Stimulated activated naive CD4-positive, alpha-beta T cell (primary cell): ENCODE data around the gene ATP1B1.
A peak's percentile ranks its signal among the peaks of the same experiment; 100 is the strongest.

Experiments used
- DNase-seq, 6 experiments: peaks; one replicate each; lab custom pipeline; 2025; lab: John Stamatoyannopoulos, UW

The ATP1B1 gene

GRCh38 chr1:169106095-169106920, at the start of gene ATP1B1:
ATP1B1 (plus strand) TSS chr1:169106690; CDS start chr1:169106830, 140 bp downstream.
- DNase-seq = peak; percentile 51 to 75 (median 72)

- DNase-seq = no peak
These were observed 47.1 kb upstream of the ATP1B1 start for GRCh38 chr1:169059421-169059820.

- no peak for DNase-seq
These were observed 46.3 kb upstream of the ATP1B1 start for GRCh38 chr1:169060043-169060722.

GRCh38 chr1:169060919-169061639, 45.4 kb upstream of the ATP1B1 start:
- no peak for DNase-seq

GRCh38 chr1:169062152-169062551, 44.3 kb upstream of the ATP1B1 start:
- DNase-seq = no peak

GRCh38 chr1:169064103-169064502, 42.4 kb upstream of the ATP1B1 start:
- DNase-seq = no peak

GRCh38 chr1:169070547-169070946, 35.9 kb upstream of the ATP1B1 start:
- no peak for DNase-seq

- no peak for DNase-seq
These were observed 35.5 kb upstream of the ATP1B1 start for GRCh38 chr1:169070958-169071357.

- DNase-seq = no peak
These were observed 33.4 kb upstream of the ATP1B1 start for GRCh38 chr1:169072945-169073725.

GRCh38 chr1:169078163-169078883, 28.2 kb upstream of the ATP1B1 start:
- DNase-seq = no peak

- DNase-seq = no peak
These were observed 24.9 kb upstream of the ATP1B1 start for GRCh38 chr1:169081503-169082123.

GRCh38 chr1:169085911-169086310, 20.6 kb upstream of the ATP1B1 start:
- no peak for DNase-seq

GRCh38 chr1:169086603-169087455, 19.7 kb upstream of the ATP1B1 start:
- peak in 2 of 6 experiments; percentile 5 to 12 for DNase-seq

GRCh38 chr1:169087876-169088275, 18.6 kb upstream of the ATP1B1 start:
- no peak for DNase-seq

GRCh38 chr1:169089776-169090175, 16.7 kb upstream of the ATP1B1 start:
- no peak for DNase-seq

GRCh38 chr1:169090308-169090899, 16.1 kb upstream of the ATP1B1 start:
- DNase-seq = no peak

GRCh38 chr1:169090900-169091311, 15.6 kb upstream of the ATP1B1 start:
- DNase-seq = no peak

- DNase-seq = no peak
These were observed 15.0 kb upstream of the ATP1B1 start for GRCh38 chr1:169091480-169091941.

- DNase-seq = no peak
These were observed 14.1 kb upstream of the ATP1B1 start for GRCh38 chr1:169092399-169092798.
